GM20000 (cell line): ENCODE data around the gene GLRA1.

ENCODE experiments used
- DNase-seq: peaks from one replicate; pipeline ENCODE4 v3.0.0; 2012; ENCODE audit warnings: low spot score
- TF ChIP-seq, protein P1 (sequence below): IDR thresholded peaks from 2 replicates; pipeline ENCODE4 v1.5.1; 2012; ENCODE audit warnings: mild to moderate bottlenecking, control low read depth; ENCODE audit errors: extremely low read depth, missing control alignments

GLRA1 gene

DNA sequence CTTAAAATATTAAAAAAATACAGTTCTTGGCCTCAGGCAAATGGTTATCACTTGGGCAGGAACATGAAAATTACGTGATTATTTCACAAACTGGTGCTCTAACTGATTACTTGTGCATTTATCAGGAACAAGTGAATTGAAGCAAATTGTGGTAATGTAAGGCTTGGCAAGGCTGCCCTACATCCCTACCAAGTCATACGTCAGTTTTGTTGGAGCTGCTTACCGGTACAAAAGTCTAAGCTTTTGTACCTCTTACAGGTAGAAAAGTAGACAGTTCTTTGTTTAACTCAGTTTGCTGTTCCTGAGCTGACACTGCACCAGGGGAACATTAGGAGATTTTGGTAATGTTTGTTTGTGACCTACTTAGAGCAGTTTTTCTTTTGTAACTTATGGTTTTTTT is 150.7 kb downstream of the GLRA1 start:
- no peak for DNase-seq
- TF ChIP-seq, protein P1, sequence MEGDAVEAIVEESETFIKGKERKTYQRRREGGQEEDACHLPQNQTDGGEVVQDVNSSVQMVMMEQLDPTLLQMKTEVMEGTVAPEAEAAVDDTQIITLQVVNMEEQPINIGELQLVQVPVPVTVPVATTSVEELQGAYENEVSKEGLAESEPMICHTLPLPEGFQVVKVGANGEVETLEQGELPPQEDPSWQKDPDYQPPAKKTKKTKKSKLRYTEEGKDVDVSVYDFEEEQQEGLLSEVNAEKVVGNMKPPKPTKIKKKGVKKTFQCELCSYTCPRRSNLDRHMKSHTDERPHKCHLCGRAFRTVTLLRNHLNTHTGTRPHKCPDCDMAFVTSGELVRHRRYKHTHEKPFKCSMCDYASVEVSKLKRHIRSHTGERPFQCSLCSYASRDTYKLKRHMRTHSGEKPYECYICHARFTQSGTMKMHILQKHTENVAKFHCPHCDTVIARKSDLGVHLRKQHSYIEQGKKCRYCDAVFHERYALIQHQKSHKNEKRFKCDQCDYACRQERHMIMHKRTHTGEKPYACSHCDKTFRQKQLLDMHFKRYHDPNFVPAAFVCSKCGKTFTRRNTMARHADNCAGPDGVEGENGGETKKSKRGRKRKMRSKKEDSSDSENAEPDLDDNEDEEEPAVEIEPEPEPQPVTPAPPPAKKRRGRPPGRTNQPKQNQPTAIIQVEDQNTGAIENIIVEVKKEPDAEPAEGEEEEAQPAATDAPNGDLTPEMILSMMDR = no peak

DNA sequence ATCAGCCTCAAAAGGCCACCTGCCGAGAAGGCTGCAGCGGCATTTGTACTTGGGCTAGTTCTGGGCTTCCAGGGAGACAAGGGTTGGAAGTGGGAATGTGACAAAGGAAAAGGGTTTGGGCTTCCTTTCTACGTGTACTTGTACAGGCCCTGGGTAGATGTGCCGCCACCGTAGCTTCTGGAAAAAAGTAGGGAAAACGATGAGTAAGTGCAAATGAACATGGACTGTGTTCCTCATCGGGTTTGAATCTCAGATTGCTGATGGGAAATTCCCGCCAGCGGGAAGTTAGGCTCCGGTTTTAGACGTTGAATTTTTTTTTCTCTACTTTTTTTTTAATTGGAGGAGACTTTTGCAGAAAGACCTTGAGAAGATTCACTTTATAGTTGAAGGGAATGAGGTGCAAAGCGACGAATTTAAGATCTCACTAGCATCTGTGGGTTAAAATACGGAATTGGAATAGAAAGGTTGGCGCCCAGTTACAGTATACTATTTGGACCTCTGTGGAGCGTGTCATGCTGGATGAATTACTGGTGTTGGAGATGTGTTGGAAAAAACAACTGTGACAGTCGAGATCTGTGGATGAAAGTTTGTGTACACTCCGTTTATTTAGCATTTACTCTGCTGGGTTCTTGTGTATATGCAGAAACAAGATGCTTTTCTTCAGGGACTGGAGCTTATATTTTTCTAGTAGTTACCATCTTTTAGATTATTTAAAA is 151.6 kb downstream of the GLRA1 start:
- TF ChIP-seq, protein P1 = no peak
- no peak for DNase-seq
